ENCODE measurements around the gene EVPLL. TPM values are rescaled to one million over a fixed set of nuclear protein-coding genes. Genes with fewer than 3 reads are reported as not detected.

The EVPLL gene
- total and polyA plus RNA-seq, 10 donors = not detected

DNA sequence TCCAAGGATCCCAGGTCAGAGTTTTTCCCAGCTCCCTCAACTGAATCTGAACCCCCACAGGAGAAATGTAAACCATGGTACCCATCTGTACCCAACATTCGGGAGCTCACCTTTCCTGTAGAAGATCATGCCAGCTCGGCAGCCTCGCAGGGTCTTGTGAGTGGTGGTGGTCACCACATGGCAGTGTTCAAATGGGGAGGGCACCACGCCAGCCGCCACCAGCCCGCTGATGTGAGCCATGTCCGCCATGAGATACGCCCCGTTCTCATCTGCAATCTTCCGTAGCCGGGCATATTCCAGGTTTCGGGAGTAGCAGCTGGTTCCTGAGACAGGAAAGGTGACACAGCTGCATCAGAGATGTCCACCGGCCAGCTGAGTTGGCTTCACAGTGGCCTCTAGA lies 37.6 kb upstream of the EVPLL start:
- no peak for DNase-seq
- Histone ChIP-seq H3K36me3 (peaks cover 2 to 98% (median 41%) of the 10 kb centered on the region in 6 donors), H3K9me3 (no peaks in the 10 kb centered on the region), H3K27ac (no peak overlapping the region), H3K27me3 (replicated peaks in 1 of 7) (no peaks in the 10 kb centered on the region), H3K4me3 (no peak overlapping the region), H3K4me1 (no peaks in the 10 kb centered on the region)
- no peak for TF ChIP-seq POLR2A (IDR thresholded peaks at IDR 0.05)
- TF ChIP-seq POLR2AphosphoS5 (IDR thresholded peaks at IDR 0.05) = no peak
- no peak for TF ChIP-seq CTCF (IDR thresholded peaks at IDR 0.05 in 8 of 11, conservative IDR thresholded peaks at IDR 0.05 in 3 of 11)
- intact Hi-C loops (cut with DNase I; ENCODE audit: low total_unique reads) = no loop called here
- WGBS, 5 donors = 94 to 98% (median 97%) methylated on average over 10 to 13 of the region's 13 CpGs

DNA sequence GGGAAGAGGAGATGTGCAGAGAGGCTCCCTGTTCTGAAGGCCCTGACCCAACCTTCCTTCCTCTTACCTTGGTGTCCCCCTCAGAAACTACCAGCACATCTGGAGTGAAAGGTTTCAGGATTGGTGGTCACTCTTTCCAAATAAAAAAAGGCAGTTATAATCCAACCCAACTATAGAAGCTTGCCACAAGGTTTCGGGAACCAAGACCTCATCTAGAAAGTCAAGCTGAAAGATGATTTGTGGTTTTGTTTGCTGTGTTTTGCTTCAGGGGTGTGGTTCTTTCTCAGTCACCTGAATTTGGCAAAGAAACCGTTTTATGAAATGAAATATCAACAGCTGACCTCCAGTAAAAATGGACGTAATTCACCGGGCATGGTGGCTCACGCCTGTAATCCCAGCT lies 33.6 kb upstream of the EVPLL start:
- peaks cover 2 to 98% (median 53%) of the 10 kb centered on the region in 6 donors for H3K36me3 ChIP-seq
- H3K27me3 ChIP-seq (replicated peaks in 1 of 7) = no peaks in the 10 kb centered on the region
- no peak for DNase-seq
- H3K4me1 ChIP-seq = no peaks in the 10 kb centered on the region
- H3K4me3 ChIP-seq = no peak overlapping the region
- no peak for TF ChIP-seq POLR2A (IDR thresholded peaks at IDR 0.05)
- no peak for TF ChIP-seq POLR2AphosphoS5 (IDR thresholded peaks at IDR 0.05)
- TF ChIP-seq CTCF (IDR thresholded peaks at IDR 0.05 in 8 of 11, conservative IDR thresholded peaks at IDR 0.05 in 3 of 11) = no peak
- H3K9me3 ChIP-seq = no peaks in the 10 kb centered on the region
- 71 to 93% (median 87%) methylated on average over 5 of the region's 5 CpGs for WGBS, 5 donors
- intact Hi-C loops (cut with DNase I; ENCODE audit: low total_unique reads) = no loop called here
- H3K27ac ChIP-seq = no peak overlapping the region

DNA sequence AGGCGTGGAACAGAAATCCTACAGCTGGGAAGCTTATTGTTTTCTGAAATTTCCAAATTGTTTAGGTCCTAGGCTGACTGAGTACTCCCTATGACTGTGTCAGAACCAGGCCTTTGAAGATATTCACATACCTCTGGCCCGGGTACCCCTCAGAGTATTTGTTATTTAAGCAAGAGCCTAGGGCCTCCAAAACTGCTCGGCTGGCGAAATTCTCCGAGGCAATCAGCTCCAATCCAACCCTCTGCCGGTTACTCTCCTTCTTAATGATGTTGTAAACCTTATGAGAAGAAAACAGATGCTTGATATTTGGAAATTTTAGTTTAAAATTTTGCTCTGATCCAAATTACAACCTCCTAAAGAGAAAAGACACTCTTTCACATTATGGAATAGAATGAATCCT lies 24.0 kb upstream of the EVPLL start:
- Histone ChIP-seq H3K4me3 (no peak overlapping the region), H3K36me3 (peaks cover 0 to 82% (median 40%) of the 10 kb centered on the region in 6 donors), H3K4me1 (peaks cover 0 to 20% (median 0%) of the 10 kb centered on the region in 6 donors), H3K27ac (no peak overlapping the region), H3K27me3 (replicated peaks in 1 of 7) (no peaks in the 10 kb centered on the region), H3K9me3 (no peaks in the 10 kb centered on the region)
- WGBS, 5 donors = 94 to 98% (median 98%) methylated on average over 6 of the region's 6 CpGs
- no peak for DNase-seq
- intact Hi-C loops (cut with DNase I; ENCODE audit: low total_unique reads) = no loop called here
- TF ChIP-seq CTCF (IDR thresholded peaks at IDR 0.05 in 8 of 11, conservative IDR thresholded peaks at IDR 0.05 in 3 of 11) (no peak), POLR2A (IDR thresholded peaks at IDR 0.05) (no peak), POLR2AphosphoS5 (IDR thresholded peaks at IDR 0.05) (no peak)

DNA sequence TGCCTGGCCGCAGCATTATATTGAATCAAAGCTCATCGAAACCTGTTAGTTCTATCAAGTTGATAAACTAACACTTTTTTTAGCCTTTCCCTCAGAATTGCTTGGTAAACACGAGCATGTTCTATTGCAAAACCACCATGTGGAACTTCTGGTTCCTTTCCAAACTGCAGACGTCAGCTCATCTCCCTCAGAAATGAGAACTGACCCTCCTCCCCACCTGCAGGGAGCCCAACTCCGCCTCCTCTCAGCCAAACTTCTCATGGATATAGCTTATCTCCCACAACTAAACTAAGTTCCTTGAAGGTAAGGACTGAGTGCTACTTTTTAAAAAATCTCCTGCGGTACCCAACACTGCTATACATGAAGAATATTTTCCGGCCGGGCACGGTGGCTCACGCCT lies 21.0 kb upstream of the EVPLL start:
- no peak for DNase-seq
- peak in 1 of 3 donors; percentile 54 for TF ChIP-seq POLR2AphosphoS5 (IDR thresholded peaks at IDR 0.05)
- TF ChIP-seq CTCF (IDR thresholded peaks at IDR 0.05 in 8 of 11, conservative IDR thresholded peaks at IDR 0.05 in 3 of 11) = no peak
- Histone ChIP-seq H3K36me3 (peaks cover 0 to 73% (median 24%) of the 10 kb centered on the region in 6 donors), H3K4me3 (peak overlapping the region in 1 of 8 donors; percentile 11), H3K27me3 (replicated peaks in 1 of 7) (no peaks in the 10 kb centered on the region), H3K4me1 (peaks cover 0 to 25% (median 2%) of the 10 kb centered on the region in 6 donors), H3K9me3 (no peaks in the 10 kb centered on the region), H3K27ac (peak overlapping the region in 4 of 8 donors; percentile 38 to 73 (median 68))
- 79 to 89% (median 88%) methylated on average over 10 of the region's 10 CpGs for whole genome bisulfite sequencing, 5 donors
- intact Hi-C loops (cut with DNase I; ENCODE audit: low total_unique reads) = no loop called here

All from spleen (tissue), 11 donors.